ENCODE measurements around the gene BMPR1A. TPM values are rescaled to one million over a fixed set of nuclear protein-coding genes. Genes with fewer than 3 reads are reported as not detected.

Gene BMPR1A
- total RNA-seq, 1 donor from 2014 or later, result 20.8 TPM

DNA sequence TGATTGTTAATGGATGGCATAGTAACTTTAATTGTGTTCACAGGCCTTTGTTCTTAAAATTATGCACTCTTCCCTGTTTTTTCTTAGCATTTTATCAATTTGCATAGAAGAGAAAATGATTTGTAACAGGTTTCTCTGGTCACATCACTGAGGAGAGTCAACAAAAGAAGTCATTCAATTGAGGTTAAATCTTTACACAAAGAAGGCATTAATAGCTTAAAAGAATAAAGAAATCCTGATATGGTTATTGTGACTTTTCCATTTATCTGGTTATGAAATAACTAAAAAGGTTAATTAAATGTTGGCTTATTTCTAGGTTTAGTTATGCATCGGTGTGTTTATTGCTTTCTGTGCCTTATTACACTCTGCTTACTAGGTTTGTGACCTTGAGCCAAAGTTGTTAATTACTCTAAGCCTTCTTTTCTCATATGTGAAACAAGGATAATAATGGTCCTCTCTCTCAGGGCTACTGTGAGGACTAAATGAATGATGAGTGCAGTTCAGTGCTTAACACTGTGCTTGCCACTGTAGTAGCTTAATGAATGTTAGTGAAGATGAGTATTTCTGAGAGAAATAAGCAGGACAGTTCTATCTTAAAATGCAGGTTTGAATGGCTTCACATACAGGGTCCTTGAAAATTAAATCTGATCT is 12.1 kb downstream of the BMPR1A start:
- no peaks in the 10 kb centered on the region for H3K36me3 Mint-ChIP-seq (ENCODE audit: low read depth, unreplicated experiment)
- no peak for DNase-seq (ENCODE audit: low spot score)
- H3K4me1 Mint-ChIP-seq (ENCODE audit: unreplicated experiment), result peaks cover 10% of the 10 kb centered on the region
- no peak overlapping the region for H3K4me3 Mint-ChIP-seq (ENCODE audit: unreplicated experiment)
- H3K27me3 Mint-ChIP-seq (ENCODE audit: unreplicated experiment), result peaks cover 2% of the 10 kb centered on the region
- no peak overlapping the region for H3K27ac Mint-ChIP-seq (ENCODE audit: unreplicated experiment)
- TF ChIP-seq, protein P1, sequence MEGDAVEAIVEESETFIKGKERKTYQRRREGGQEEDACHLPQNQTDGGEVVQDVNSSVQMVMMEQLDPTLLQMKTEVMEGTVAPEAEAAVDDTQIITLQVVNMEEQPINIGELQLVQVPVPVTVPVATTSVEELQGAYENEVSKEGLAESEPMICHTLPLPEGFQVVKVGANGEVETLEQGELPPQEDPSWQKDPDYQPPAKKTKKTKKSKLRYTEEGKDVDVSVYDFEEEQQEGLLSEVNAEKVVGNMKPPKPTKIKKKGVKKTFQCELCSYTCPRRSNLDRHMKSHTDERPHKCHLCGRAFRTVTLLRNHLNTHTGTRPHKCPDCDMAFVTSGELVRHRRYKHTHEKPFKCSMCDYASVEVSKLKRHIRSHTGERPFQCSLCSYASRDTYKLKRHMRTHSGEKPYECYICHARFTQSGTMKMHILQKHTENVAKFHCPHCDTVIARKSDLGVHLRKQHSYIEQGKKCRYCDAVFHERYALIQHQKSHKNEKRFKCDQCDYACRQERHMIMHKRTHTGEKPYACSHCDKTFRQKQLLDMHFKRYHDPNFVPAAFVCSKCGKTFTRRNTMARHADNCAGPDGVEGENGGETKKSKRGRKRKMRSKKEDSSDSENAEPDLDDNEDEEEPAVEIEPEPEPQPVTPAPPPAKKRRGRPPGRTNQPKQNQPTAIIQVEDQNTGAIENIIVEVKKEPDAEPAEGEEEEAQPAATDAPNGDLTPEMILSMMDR (IDR thresholded peaks at IDR 0.05; ENCODE audit: unreplicated experiment), result no peak
- no peaks in the 10 kb centered on the region for H3K9me3 Mint-ChIP-seq (ENCODE audit: unreplicated experiment)

GRCh38 chr10:86769991-86770390 is 13.6 kb downstream of the BMPR1A start:
- Mint-ChIP-seq H3K9me3 (ENCODE audit: unreplicated experiment) (no peaks in the 10 kb centered on the region), H3K4me1 (ENCODE audit: unreplicated experiment) (peaks cover 14% of the 10 kb centered on the region), H3K27ac (ENCODE audit: unreplicated experiment) (no peak overlapping the region), H3K27me3 (ENCODE audit: unreplicated experiment) (peaks cover 2% of the 10 kb centered on the region), H3K36me3 (ENCODE audit: low read depth, unreplicated experiment) (no peaks in the 10 kb centered on the region), H3K4me3 (ENCODE audit: unreplicated experiment) (no peak overlapping the region)
- no peak for DNase-seq (ENCODE audit: low spot score)
- TF ChIP-seq, protein P1 (IDR thresholded peaks at IDR 0.05; ENCODE audit: unreplicated experiment), result no peak

- TF ChIP-seq, protein P1 (IDR thresholded peaks at IDR 0.05; ENCODE audit: unreplicated experiment), result no peak
- Mint-ChIP-seq H3K4me3 (ENCODE audit: unreplicated experiment) (no peak overlapping the region), H3K4me1 (ENCODE audit: unreplicated experiment) (peaks cover 17% of the 10 kb centered on the region), H3K9me3 (ENCODE audit: unreplicated experiment) (no peaks in the 10 kb centered on the region), H3K27ac (ENCODE audit: unreplicated experiment) (no peak overlapping the region), H3K27me3 (ENCODE audit: unreplicated experiment) (peaks cover 2% of the 10 kb centered on the region), H3K36me3 (ENCODE audit: low read depth, unreplicated experiment) (no peaks in the 10 kb centered on the region)
- DNase-seq (ENCODE audit: low spot score), result no peak
These were observed 14.1 kb downstream of the BMPR1A start for GRCh38 chr10:86770412-86770960.

- Mint-ChIP-seq H3K4me1 (ENCODE audit: unreplicated experiment) (peaks cover 14% of the 10 kb centered on the region), H3K4me3 (ENCODE audit: unreplicated experiment) (no peak overlapping the region)
- TF ChIP-seq, protein P1 (IDR thresholded peaks at IDR 0.05; ENCODE audit: unreplicated experiment), result no peak
These were observed 17.1 kb downstream of the BMPR1A start for GRCh38 chr10:86773498-86773897.

More at GRCh38 chr10:86773498-86773897, 17.1 kb downstream of the BMPR1A start:
- Mint-ChIP-seq H3K36me3 (ENCODE audit: low read depth, unreplicated experiment) (no peaks in the 10 kb centered on the region), H3K27me3 (ENCODE audit: unreplicated experiment) (peaks cover 4% of the 10 kb centered on the region), H3K9me3 (ENCODE audit: unreplicated experiment) (no peaks in the 10 kb centered on the region), H3K27ac (ENCODE audit: unreplicated experiment) (no peak overlapping the region)
- DNase-seq (ENCODE audit: low spot score), result no peak

Data from endothelial cell (in vitro differentiated cells).